ENCODE data around the gene PRSS12. TPM values are rescaled to one million over a fixed set of nuclear protein-coding genes. Genes with fewer than 3 reads are reported as not detected.

The PRSS12 gene
- polyA plus RNA-seq, 3 donors: not detected

- H3K4me1 Mint-ChIP-seq: no peaks in the 10 kb centered on the region
- peaks cover 0 to 2% of the 10 kb centered on the region in 2 donors for H3K9me3 ChIP-seq (replicated peaks in 1 of 2; ENCODE audit: control insufficient read depth in 1 of 2, insufficient read depth in 1 of 2, low read length in 2 of 2)
- intact Hi-C loops (cut with micrococcal nuclease): no loop called here
- H4K20me1 ChIP-seq (ENCODE audit: insufficient read depth, low read length): no peaks in the 10 kb centered on the region
- H3K27me3 ChIP-seq (ENCODE audit: control insufficient read depth in 2 of 2, insufficient read depth in 2 of 2, low read length in 2 of 2): peaks cover 14 to 21% of the 10 kb centered on the region in 2 donors
- no peak overlapping the region for H3K4me3 ChIP-seq (replicated peaks in 1 of 3; ENCODE audit: low read depth in 2 of 3, low read length in 3 of 3)
- TF ChIP-seq CTCF (IDR thresholded peaks at IDR 0.05): no peak
- no peak for DNase-seq
- H3K4me1 ChIP-seq (ENCODE audit: control insufficient read depth in 1 of 2, insufficient read depth in 2 of 2, low read length in 2 of 2): no peaks in the 10 kb centered on the region
- H2AFZ ChIP-seq (ENCODE audit: insufficient read depth, low read depth, low read length, poor library complexity, severe bottlenecking): no peak overlapping the region
- H3K9ac ChIP-seq (ENCODE audit: insufficient read depth, low read length, poor library complexity, severe bottlenecking): no peak overlapping the region
- 80% methylated on average over 1 of the region's 4 CpGs for WGBS (ENCODE audit: insufficient coverage)
- no peaks in the 10 kb centered on the region for H3K79me2 ChIP-seq (ENCODE audit: insufficient read depth, low read length)
- H3K27ac Mint-ChIP-seq: no peak overlapping the region
- peaks cover 0 to 7% (median 0%) of the 10 kb centered on the region in 7 donors for H3K9me3 Mint-ChIP-seq
- H3K27ac ChIP-seq (ENCODE audit: low read depth in 1 of 2, low read length in 2 of 2): no peak overlapping the region
- no peaks in the 10 kb centered on the region for H3K36me3 ChIP-seq (replicated peaks in 1 of 2; ENCODE audit: control insufficient read depth in 1 of 2, insufficient read depth in 2 of 2, low read length in 2 of 2)
- no peak overlapping the region for H3K4me2 ChIP-seq (replicated peaks; ENCODE audit: extremely low read depth, low read length, poor library complexity, severe bottlenecking)
- H3K27me3 Mint-ChIP-seq (ENCODE audit: low read depth in 3 of 3): peaks cover 32 to 36% (median 33%) of the 10 kb centered on the region in 3 donors
- H3K4me3 Mint-ChIP-seq: no peak overlapping the region
- H3K36me3 Mint-ChIP-seq: peaks cover 0 to 2% of the 10 kb centered on the region in 2 donors
Measured at GRCh38 chr4:118346495-118346894, 6.3 kb downstream of the PRSS12 start.

GRCh38 chr4:118345813-118346212, 7.0 kb downstream of the PRSS12 start:
- H3K27me3 ChIP-seq (ENCODE audit: control insufficient read depth in 2 of 2, insufficient read depth in 2 of 2, low read length in 2 of 2): peaks cover 7 to 14% of the 10 kb centered on the region in 2 donors
- peaks cover 0 to 1% of the 10 kb centered on the region in 2 donors for H3K36me3 Mint-ChIP-seq
- TF ChIP-seq CTCF (IDR thresholded peaks at IDR 0.05): no peak
- no peaks in the 10 kb centered on the region for H3K9me3 ChIP-seq (replicated peaks in 1 of 2; ENCODE audit: control insufficient read depth in 1 of 2, insufficient read depth in 1 of 2, low read length in 2 of 2)
- H3K36me3 ChIP-seq (replicated peaks in 1 of 2; ENCODE audit: control insufficient read depth in 1 of 2, insufficient read depth in 2 of 2, low read length in 2 of 2): no peaks in the 10 kb centered on the region
- intact Hi-C loops (cut with micrococcal nuclease): no loop called here
- no peak overlapping the region for H3K27ac ChIP-seq (ENCODE audit: low read depth in 1 of 2, low read length in 2 of 2)
- H3K79me2 ChIP-seq (ENCODE audit: insufficient read depth, low read length): no peaks in the 10 kb centered on the region
- DNase-seq: no peak
- WGBS (ENCODE audit: insufficient coverage): no CpG with 5 or more reads among the region's 1 CpG
- no peaks in the 10 kb centered on the region for H3K4me1 ChIP-seq (ENCODE audit: control insufficient read depth in 1 of 2, insufficient read depth in 2 of 2, low read length in 2 of 2)
- no peaks in the 10 kb centered on the region for H4K20me1 ChIP-seq (ENCODE audit: insufficient read depth, low read length)
- H3K4me3 ChIP-seq (replicated peaks in 1 of 3; ENCODE audit: low read depth in 2 of 3, low read length in 3 of 3): no peak overlapping the region
- H3K27me3 Mint-ChIP-seq (ENCODE audit: low read depth in 3 of 3): peaks cover 25 to 29% (median 26%) of the 10 kb centered on the region in 3 donors
- H3K4me1 Mint-ChIP-seq: no peaks in the 10 kb centered on the region
- no peak overlapping the region for H3K4me3 Mint-ChIP-seq
- no peak overlapping the region for H2AFZ ChIP-seq (ENCODE audit: insufficient read depth, low read depth, low read length, poor library complexity, severe bottlenecking)
- peaks cover 0 to 7% (median 0%) of the 10 kb centered on the region in 7 donors for H3K9me3 Mint-ChIP-seq
- no peak overlapping the region for H3K4me2 ChIP-seq (replicated peaks; ENCODE audit: extremely low read depth, low read length, poor library complexity, severe bottlenecking)
- no peak overlapping the region for H3K27ac Mint-ChIP-seq
- no peak overlapping the region for H3K9ac ChIP-seq (ENCODE audit: insufficient read depth, low read length, poor library complexity, severe bottlenecking)
